Mucosa of descending colon (tissue), 3 donors: ENCODE data around the gene ZNF583. TPM values are rescaled to one million over a fixed set of nuclear protein-coding genes. Genes with fewer than 3 reads are reported as not detected.

ENCODE experiments used
- ATAC-seq: fragments of 200-7000 bp; cut with Tn5 transposase; one replicate; pipeline ENCODE4 v1.9.1; 2020; ENCODE audit warnings: mild to moderate bottlenecking, moderate library complexity
- DNase-seq, 3 donors: peaks; one replicate each; pipeline ENCODE4 v3.0.0-alpha.2; 2020
- H3K36me3 ChIP-seq: fragments of 200-600 bp; one replicate; pipeline ENCODE4 v1.8.0; 2021; ENCODE audit warnings: low read depth, mild to moderate bottlenecking
- H3K4me1 ChIP-seq: fragments of 200-600 bp; one replicate; pipeline ENCODE4 v1.8.0; 2021; ENCODE audit warnings: low read depth, mild to moderate bottlenecking
- H3K4me3 ChIP-seq: fragments of 200-600 bp; one replicate; pipeline ENCODE4 v1.8.0; 2021; ENCODE audit warnings: mild to moderate bottlenecking
- H3K9me3 ChIP-seq: fragments of 200-600 bp; one replicate; pipeline ENCODE4 v1.8.0; 2021; ENCODE audit warnings: mild to moderate bottlenecking
- intact Hi-C, 2 donors: fragments of 100-400 bp; cut with DNase I in 1 of 2; cut with micrococcal nuclease in 1 of 2; formaldehyde crosslinking; loops; one replicate each; pipeline versions ENCODE4 v1.11.0 to v1.11.1; 2022; cut with DNase I, micrococcal nuclease
- total RNA-seq, 3 donors: library from RNA; stranded (reverse); fragmentation: NEBNext Ultra II Directional in 2 of 3; extraction: Animal tissue kit (Norgen Biotek cat#: 25700) in 2 of 3; gene quantifications; one replicate each; pipeline versions ENCODE4 v1.2.1 to v1.2.4, GENCODE V29; 2021 to 2023
- TF ChIP-seq, protein P1 (sequence below): fragments of 200-600 bp; IDR thresholded peaks from one replicate; pipeline ENCODE4 v1.8.0; 2022; ENCODE audit warnings: antibody characterized with exemption, mild to moderate bottlenecking
- donor health status: DM: no; HTN: no; CAD: no; lungs with moderate emphysema.
- donor health status: DM: no; HTN: no; CAD: no.
- donor health status: DM: no; HTN: yes; CAD: no.

ZNF583 gene
- total RNA-seq, 3 donors from 2014 or later, result 1.4 to 11.2 (median 2.1) TPM

DNA sequence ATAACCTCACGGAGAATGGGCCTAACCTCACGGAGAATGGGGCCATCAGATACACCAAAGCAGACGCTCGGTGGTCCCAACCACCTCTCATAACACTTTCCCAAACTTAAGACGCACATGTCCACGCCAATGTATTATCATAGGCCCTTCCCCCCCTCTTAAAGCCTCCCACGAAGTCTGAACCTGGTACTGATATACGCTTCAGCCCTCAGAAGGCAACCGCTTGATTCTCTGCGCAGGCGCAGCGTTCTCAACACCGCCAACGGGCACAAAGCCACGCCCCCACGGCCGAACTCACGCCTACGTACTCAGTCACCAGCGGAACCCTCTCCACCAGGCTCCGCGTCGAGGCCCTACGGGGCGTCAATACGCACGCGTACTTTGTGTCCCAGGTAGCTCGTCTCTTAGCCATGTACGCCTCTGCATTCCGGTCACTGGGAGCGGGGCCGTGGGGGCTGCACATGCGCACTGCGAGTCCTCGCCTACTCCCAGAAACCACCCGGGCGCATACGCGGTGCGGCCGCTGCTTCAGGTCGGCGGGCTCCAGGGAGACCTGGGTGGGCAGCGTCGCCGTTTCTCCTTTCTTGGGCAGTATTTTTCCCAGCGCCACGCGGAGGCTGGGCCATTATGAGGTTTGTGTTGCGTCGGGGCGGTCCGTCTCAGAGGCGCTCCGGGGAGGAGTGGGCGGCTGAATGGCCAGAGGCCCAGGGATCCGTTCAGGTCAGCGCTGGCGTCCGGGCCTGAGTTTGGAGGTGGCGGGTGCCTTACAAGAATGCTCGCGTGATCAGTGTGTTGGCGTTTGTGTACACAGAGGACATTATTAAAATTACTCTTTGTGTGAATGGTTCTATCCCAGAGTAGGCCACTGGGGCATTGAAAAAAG is 36.1 kb upstream of the ZNF583 start:
- TF ChIP-seq, protein P1, sequence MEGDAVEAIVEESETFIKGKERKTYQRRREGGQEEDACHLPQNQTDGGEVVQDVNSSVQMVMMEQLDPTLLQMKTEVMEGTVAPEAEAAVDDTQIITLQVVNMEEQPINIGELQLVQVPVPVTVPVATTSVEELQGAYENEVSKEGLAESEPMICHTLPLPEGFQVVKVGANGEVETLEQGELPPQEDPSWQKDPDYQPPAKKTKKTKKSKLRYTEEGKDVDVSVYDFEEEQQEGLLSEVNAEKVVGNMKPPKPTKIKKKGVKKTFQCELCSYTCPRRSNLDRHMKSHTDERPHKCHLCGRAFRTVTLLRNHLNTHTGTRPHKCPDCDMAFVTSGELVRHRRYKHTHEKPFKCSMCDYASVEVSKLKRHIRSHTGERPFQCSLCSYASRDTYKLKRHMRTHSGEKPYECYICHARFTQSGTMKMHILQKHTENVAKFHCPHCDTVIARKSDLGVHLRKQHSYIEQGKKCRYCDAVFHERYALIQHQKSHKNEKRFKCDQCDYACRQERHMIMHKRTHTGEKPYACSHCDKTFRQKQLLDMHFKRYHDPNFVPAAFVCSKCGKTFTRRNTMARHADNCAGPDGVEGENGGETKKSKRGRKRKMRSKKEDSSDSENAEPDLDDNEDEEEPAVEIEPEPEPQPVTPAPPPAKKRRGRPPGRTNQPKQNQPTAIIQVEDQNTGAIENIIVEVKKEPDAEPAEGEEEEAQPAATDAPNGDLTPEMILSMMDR, result no peak
- peaks cover 34% of the 10 kb centered on the region for H3K9me3 ChIP-seq
- H3K36me3 ChIP-seq, result no peaks in the 10 kb centered on the region
- peak overlapping the region; percentile 35 for H3K4me3 ChIP-seq
- DNase-seq (peak; percentile 88 to 92 (median 89)), ATAC-seq (peak; percentile 96)
- peaks cover 5% of the 10 kb centered on the region for H3K4me1 ChIP-seq
- intact Hi-C loops, result no loop called here

DNA sequence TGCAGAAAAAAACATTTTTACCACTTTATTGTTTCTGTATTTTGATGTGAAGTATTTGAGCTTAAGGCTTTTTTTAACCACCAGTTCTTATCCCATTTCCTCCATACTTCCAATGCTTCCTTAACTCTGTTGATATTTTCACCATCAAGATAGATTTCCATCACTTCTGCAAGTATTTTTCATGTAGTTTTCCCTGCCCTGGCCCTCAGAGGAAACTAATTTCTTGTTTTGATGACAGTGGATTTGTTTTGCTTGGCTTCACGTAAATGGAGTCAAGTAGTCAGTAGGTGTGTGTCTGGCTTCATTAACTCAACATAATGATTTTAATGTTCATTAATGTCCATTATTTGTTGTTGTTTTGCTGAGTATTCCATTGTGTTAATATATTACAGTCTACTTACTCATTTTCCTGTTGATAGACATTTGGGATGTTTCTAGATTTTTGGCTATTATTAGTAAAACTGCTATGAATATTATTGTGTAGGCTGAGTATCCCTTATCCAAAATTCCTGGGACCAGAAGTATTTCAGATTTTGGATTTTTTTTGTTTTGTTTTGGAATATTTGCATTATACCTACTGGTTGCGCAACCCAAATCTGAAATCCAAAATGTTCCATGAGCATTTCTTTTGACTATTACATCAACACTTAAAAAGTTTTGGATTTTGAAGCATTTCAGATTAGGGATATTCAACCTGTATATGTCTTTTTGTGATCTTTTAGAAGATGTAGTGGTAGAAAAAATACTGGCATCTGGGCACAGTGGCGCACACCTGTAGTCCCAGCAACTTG is 34.1 kb upstream of the ZNF583 start:
- TF ChIP-seq, protein P1, result no peak
- Histone ChIP-seq H3K4me3 (no peak overlapping the region), H3K36me3 (no peaks in the 10 kb centered on the region), H3K9me3 (peaks cover 39% of the 10 kb centered on the region), H3K4me1 (peaks cover 5% of the 10 kb centered on the region)
- DNase-seq (no peak), ATAC-seq (no peak)
- intact Hi-C loops, result no loop called here

DNA sequence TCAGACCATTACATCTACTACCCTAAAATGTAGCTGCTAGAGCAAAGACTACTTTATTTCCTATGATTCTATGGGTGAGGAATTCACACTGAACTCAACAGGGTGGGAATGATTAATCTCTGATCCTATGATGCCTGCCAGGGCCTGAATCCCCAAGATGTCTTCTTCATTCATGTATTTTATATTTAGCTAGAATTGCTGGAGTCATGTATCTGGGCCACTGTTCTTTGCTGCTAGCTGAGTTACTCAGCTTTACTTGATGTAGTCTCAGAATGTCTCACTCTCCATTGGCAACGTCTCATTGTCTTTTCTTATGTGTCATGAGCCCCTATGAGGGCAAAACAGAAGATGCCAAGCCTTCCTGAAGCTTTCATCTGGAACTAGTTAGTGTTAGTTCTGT is 31.9 kb upstream of the ZNF583 start:
- no peak for ATAC-seq
- Histone ChIP-seq H3K9me3 (peaks cover 61% of the 10 kb centered on the region), H3K4me1 (peaks cover 5% of the 10 kb centered on the region), H3K4me3 (no peak overlapping the region), H3K36me3 (no peaks in the 10 kb centered on the region)
- intact Hi-C loops, result no loop called here
- DNase-seq, result no peak
- TF ChIP-seq, protein P1, result no peak

DNA sequence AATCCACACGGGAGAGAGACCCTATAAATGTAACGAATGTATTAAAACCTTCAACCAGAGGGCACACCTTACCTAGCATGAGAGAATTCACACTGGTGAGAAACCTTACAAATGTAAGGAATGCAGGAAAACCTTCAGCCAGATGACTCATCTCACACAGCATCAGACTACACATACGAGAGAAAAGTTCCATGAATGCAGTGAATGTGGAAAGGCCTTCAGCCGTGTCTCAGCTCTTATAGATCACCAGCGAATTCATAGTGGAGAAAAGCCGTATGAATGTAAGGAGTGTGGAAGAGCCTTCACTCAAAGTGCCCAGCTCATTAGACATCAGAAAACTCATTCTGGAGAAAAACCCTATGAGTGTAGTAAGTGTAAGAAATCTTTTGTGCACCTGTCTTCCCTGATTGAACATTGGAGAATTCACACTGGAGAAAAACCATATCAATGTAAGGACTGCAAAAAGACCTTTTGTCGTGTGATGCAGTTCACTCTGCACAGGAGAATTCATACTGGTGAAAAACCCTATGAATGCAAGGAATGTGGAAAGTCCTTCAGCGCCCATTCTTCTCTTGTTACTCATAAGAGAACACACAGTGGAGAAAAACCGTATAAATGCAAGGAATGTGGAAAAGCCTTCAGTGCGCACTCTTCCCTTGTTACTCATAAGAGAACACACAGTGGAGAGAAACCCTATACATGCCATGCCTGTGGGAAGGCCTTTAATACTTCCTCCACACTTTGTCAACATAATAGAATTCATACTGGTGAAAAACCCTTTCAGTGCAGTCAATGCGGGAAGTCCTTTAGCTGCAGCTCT is 26.8 kb upstream of the ZNF583 start:
- DNase-seq (no peak), ATAC-seq (no peak)
- TF ChIP-seq, protein P1, result no peak
- H3K4me1 ChIP-seq, result no peaks in the 10 kb centered on the region
- no peaks in the 10 kb centered on the region for H3K36me3 ChIP-seq
- no peak overlapping the region for H3K4me3 ChIP-seq
- peaks cover 90% of the 10 kb centered on the region for H3K9me3 ChIP-seq
- intact Hi-C loops, result no loop called here

DNA sequence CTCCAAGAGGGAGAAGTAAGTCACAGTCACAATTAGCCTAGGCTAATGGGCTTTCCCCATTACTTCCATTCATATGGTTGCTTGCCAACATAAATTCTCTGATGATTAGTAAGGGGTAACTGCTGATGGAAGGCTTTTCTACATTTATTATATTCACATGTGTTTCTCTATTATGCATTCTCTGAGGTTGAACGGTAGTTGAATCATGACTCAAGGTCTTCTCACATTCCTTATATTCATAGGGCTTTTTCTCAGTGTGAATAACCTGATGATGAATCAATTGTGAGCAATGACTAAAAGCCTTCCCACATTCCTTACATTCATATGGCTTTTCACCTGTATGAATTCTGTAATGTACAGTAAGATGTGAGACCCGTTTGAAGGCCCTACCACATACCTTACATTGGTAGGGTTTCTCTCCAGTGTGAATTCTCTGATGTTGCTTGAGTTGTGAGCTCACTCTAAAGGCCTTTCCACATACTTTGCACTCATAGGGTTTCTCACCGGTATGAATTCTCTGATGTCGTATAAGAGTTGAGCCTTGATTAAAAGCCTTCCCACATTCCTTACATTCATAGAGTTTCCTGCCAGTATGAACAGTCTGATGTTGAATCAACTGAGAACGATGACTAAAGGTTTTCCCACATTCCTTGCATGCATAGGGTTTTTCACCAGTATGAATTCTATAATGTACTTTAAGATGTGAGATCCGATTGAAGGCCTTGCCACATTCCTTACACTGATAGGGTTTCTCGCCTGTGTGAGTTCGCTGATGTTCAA is 20.1 kb upstream of the ZNF583 start:
- intact Hi-C loops, result no loop called here
- TF ChIP-seq, protein P1, result no peak
- Histone ChIP-seq H3K9me3 (peaks cover 75% of the 10 kb centered on the region), H3K36me3 (no peaks in the 10 kb centered on the region), H3K4me1 (no peaks in the 10 kb centered on the region), H3K4me3 (no peak overlapping the region)
- DNase-seq, result no peak
- no peak for ATAC-seq
